AG20443 (cell line): ENCODE results near the gene TTC17.
"Not testable (repeated sequence)": the region's sequence is repeated elsewhere in the genome, so short reads cannot be mapped to it uniquely, and the experiment has no call there.

ENCODE experiments used
- DNase-seq: peaks from one replicate; pipeline ENCODE4 v3.0.0; 2012; ENCODE audit warnings: low spot score, mixed read lengths

The TTC17 gene

DNA sequence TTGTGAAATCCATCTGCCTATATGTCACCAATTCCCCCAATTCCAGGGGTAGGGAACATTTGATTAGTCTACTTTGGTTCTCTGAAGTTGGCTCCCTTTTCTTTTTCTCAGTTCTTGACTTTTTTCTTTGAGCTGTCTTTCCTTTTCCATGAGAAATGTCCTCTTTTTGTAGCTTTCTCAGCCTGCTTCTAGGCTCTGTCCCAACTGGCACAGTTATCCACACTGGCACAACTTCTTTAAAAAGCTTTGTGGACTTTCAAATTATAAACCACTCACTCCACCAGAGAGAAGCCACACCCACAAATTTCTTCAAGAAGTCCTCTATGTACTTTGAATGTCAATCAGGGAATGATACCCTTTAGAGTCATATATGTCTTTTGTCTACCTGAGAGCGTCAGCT lies 100.5 kb downstream of the TTC17 start:
- DNase-seq, result no peak

DNA sequence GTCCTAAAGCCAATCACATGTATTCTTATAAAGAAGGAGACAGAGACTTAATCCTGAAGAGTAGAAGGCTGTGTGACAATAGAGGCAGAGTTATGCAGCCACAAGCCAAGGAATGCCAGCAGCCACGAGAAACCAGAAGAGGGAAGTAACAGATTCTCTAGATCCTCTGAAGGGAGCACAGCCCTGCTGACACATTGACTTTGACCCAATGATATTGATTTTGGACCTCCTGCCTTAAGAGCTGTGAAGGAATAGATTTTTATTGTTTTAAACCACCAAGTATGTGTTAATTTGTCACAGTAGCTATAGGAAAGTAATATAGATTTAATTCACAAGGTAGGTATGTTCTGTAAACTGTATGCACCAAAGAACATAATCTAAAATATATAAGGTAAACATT lies 103.6 kb downstream of the TTC17 start:
- DNase-seq, result no peak

DNA sequence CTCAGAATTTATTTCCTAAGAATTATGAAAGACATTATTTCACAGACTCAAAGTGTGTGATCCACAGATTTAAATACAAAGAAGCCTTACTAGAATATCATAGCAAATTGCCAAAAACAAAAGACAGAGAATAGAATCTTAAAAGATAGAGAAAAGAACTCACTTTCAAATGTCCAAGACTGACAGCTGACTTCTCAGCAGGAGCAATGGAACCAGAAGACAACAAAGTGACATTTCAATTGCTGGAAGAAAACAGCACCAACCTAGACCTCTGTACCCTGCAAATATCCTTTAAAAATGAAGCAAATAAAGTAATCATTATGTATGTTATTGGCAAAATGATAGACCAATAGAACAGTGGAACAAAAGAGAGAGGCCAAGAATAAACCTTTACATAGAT lies 109.2 kb downstream of the TTC17 start:
- DNase-seq, result no peak

DNA sequence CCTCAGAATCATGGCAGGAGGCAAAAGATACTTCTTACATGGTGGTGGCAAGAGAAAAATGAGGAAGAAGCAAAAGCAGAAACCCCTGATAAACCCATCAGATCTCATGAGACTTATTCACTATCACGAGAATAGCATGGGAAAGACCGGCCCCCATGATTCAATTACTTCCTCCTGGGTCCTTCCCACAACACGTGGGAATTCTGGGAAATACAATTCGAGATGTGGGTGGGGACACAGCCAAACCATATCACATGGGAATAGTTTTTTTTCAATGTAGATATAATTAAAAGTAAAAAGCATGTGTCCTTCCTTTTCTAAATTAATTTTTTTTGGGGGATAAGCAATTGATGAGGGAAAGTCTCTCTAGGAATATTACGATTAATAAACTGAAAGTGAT lies 118.8 kb downstream of the TTC17 start:
- DNase-seq, result not testable (repeated sequence)

DNA sequence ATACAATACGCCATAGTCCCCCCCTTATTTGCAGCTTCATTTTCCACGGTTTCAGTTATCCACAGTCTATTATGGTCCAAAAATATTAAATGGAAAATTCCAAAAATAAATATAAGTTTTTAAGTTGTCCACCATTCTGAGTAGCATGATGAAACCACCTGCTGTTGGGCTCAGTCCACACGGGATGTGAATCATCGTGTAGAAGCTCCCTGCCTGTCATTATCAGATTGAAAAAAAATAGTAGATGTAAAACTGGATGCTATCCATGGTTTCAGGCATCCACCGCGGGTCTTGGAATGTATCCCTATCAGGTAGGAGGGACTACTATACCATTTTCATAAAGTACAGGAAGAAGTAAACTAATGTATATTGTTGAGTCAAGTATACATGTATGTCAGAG lies 127.4 kb downstream of the TTC17 start:
- no peak for DNase-seq

DNA sequence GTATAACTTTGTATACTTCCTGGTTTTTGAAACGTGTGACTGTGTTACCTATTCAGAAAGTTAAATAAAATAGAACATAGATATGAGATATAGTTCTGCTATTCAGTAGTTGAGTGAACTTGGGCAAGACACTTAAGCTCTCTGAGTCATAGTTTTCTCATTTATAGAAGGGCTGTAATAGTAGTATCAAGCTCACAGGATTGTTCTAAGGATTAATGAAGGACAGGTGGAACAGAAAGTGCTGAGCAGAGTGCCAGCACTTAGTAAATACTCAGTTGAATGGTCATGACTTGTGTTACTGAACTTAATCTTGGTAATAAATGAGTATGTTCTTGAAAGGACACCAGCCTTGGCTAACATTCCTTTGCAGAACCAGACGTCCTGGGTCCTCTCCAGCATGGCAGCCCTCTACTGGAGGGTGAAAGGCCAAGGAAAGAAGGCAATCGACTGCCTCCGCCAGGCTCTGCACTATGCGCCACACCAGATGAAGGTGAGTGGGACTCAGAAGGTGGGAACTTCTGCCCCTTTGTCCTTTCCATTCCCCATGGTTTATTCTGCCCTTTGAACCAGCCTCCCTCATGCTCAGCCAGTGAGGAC lies 131.2 kb downstream of the TTC17 start:
- DNase-seq, result no peak

DNA sequence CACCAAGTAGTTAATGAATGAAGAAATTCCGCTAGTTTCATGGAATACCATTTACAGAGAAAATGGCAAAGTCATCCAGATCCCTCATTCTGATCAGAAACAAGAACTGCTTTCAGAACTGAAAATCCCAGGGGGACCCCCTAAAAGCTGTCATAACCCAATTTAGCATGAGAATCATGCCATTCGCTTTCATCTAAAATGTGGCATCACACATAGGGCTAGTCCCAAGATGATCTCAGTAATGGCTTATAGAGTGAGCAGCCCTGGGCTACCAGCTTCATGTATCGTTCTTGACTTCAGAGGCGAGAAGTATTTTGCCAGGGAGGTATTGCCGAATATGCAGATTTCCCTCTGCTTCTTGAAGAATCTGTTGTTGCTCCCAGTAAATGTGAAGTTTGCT lies 134.0 kb downstream of the TTC17 start:
- DNase-seq, result no peak

DNA sequence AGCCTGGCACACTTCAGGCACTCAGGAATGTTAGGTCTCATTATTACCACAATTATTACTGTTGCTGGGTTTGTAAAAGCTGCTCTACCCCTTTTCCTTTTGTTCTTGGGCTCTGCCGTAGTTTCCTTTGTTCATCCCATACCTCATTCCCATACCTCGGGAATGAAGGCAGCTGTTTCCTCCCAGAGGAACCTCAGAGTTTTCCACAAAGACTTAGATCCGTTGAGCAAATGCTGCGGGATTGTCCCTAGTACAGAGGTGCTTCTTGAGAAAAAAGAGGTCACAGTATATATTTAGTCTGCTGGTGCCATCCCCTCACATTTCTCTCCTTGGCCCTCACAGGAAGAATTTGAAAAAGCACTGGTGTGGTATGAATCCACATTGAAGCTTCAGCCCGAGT lies 134.7 kb downstream of the TTC17 start:
- DNase-seq, result no peak

DNA sequence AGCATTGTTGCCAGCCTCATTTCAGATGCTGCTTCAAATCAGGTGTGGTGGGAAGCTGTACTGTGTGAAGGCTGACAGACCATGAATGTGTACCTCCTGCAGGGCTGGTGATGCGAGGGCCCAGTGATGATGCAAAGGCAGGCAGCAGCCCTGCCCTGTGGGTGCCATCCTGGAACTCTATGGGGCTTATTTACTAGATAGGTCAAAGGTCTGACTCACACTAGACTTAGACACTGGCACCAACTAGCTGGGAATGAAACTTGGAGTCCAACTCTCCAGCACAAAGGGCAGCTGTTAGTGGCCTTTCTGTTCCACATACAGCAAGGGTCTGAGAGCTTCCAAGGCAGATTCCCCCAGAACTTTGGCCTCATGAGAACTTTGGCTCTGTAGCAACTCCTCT lies 138.4 kb downstream of the TTC17 start:
- no peak for DNase-seq

DNA sequence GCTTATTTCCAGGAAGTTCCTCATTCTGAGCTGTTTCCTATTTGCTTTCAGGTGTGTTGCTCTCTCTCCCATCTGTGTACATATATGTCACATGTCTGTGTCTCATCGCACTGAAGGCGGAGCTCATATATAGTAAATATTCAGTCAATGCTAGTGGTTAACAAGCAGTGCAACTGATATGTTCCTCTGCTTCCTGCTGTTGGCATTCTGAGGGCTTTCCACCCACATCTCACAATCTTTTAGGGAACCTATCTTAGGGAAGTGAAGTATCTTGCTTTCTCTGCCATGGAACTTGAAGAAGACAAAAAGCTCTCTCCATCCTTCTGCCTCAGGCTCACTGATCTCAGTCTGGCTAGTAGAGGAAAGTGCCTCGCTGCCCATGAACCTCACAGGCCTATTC lies 139.8 kb downstream of the TTC17 start:
- no peak for DNase-seq

DNA sequence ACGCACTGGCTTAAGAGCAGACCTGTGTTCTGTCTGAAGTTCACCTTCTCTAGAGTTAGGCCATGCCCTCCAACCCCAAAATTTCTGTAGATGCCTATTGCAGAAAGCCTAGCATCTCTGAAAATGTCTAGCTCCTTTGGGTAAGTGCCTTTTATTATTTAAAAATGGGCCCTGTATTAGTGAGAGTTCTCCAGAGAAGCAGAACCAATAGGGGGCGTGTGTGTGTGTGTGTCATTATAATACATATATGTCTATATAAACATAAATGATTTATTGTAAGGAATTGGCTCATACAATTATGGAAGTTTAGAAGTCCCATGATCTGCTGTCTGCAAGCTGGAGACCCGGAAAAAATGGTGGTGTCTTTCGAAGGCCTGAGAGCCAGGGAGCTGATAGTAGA lies 144.7 kb downstream of the TTC17 start:
- DNase-seq, result no peak

DNA sequence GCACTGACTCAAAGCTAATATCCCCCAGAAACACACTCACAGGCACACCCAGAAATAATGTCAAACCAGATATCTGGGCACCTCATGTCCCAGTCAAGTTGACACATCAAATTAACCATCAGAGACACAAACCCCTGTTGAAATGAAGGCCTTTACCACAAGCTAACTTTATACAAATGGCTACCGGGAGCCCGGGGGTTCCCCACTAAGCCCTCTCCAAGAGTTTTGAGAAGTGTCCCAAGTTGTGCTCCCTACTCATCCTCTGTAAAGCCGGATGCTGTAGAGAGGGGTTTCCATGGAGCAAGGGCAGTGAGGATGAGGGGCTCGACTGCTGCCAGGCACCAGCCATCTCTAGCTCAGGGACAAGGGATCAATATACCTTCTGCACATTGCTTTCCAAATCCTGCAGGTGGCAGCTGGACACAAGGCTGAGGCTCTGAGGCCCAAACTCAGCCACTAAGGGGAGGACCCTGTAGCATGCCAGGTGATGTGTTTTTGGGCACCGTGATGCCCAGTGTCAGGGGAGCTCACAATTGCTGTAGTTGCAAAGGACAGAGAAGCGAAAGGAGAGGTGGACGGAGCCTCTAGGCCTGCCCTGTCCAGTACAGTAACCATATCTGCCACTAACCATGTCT lies 145.7 kb downstream of the TTC17 start:
- peak; percentile 53 for DNase-seq

DNA sequence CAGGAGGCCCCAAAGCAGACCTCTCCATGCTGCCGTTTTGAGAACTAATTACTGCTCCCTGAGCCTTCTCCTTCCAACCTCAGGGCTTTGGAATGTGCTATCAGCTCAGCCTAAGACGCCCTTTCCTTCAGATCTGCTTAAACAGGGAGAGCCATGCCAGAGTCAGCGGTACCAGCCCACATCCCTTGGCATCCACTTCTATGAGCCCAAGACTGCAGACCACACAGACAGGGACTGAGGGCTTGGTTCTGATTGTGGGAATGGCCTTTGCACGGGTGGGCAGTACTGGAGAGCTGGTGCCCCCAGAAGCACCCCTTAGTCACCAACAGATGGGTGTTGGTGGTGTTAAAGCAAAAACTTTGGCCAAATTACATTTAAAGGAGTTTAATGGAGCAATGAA lies 146.5 kb downstream of the TTC17 start:
- DNase-seq, result no peak

DNA sequence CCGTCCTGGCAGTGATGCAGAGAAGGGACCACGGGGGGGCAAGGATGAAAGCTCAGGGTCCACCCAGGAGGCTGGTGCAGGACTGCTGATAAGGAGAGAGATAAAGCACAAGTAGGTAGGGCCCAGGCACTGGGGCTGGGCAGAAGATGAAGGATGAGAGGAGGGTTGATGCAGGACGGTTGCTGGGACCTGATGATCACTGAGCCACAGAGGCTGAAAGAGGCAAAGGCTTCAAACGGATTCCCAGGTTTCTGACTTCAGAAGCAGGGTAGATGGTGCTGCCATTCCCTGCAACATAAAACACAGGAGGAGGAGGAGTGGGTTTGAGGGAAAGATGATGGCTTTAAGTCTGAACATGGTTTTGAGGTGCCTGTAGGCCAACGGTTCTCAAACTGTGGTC lies 148.5 kb downstream of the TTC17 start:
- no peak for DNase-seq

DNA sequence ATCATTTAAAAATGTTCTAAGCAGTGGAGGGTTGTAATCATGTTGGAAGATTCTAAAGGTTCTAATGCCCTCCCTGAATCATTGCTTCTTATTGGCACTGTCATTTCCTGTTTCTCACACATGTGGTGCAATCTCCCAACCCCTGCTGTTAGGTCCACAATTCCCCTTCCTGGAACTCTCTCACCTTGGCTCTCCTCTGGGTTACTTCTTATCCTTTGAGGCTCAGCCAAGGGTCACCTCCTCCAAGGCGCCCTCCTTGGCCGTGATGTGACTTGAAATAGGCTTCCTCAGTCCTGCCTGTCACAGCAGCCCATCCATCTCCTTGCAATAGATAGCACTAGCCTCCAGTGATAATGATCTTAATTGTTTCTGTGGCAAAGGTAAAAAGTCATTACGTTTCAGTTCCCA lies 149.8 kb downstream of the TTC17 start:
- peak; percentile 64 for DNase-seq

DNA sequence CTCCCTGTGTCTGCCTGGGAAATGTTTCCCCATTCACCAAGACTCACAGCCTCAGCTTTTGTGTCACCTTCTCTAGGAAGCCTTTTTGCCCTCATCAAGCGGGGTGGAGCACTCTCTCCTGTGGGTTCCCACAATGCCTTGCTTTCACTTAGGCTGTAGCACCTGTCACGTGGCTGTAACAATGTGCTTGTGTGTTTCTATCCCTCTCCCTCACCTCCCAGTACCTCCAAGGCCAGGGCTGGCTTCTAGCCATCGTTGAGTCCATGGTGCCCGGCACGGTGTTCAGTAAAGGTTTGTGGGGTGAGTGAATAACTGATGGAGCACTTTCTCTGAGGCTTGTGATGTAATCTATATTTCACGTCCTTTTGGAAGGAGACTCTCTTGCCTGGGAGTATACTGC lies 153.2 kb downstream of the TTC17 start:
- no peak for DNase-seq

DNA sequence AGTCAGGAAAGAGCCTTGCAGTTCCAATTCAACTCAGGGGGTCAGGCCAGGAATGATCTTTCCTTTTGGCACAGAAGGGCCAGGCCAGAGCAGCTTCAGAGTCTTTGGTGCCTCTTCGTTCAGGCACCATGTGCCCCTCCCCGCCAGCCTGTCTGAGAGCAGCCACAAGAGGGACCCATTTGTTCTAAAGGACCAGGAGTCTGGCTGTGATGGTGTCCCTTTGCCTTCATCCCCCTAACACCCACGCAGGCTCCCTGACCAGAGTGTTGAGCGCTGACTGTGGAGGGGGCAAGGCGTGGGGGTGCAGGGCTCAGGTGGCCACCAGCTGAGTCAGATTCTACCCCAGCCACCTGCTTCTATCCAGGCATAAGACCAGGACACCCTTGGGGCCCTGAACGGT lies 156.4 kb downstream of the TTC17 start:
- DNase-seq, result no peak

DNA sequence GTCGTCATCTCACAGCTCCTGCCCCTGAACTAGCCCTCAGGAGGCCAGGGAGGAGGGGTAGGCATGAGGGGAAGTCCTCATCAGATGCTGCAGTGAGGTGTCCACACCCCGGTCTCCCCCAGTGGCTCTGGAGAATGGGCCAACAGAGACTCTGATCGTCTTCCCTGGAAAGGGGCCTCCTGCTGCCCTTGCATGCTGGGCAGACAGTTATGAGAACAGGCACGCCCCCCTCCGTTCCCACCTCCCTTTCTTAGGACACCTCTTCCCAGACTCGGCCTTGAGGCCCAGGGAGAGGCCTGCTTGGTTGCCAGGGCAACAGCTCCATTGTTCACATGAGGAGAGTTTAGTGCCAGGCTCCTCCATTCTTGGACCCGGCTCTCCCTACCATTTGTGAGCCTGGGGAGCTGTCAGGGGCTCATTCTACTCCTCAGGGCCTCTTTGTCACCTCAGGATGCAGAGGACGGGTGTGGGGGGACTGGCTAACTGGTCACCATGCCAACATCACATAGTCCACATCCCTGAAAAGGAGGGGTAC lies 157.7 kb downstream of the TTC17 start:
- DNase-seq, result no peak

DNA sequence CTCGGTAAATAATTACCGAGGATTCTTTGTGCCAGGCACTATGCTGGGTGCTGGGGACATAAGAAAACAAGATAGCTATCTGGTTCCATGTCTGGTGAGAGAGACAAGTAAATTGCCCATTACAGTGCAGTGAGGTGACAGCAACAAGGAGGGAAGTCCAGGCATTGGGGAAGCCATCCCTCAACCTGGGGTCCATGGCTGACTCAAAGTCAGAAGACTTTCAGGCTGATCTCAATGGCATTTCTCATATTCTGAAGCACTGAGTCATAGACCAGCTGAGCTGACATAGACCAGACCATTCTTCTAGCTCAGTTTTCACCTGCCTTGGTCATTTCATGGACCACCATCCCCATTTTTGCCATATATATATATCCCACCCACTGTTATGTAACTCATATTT lies 158.8 kb downstream of the TTC17 start:
- no peak for DNase-seq

DNA sequence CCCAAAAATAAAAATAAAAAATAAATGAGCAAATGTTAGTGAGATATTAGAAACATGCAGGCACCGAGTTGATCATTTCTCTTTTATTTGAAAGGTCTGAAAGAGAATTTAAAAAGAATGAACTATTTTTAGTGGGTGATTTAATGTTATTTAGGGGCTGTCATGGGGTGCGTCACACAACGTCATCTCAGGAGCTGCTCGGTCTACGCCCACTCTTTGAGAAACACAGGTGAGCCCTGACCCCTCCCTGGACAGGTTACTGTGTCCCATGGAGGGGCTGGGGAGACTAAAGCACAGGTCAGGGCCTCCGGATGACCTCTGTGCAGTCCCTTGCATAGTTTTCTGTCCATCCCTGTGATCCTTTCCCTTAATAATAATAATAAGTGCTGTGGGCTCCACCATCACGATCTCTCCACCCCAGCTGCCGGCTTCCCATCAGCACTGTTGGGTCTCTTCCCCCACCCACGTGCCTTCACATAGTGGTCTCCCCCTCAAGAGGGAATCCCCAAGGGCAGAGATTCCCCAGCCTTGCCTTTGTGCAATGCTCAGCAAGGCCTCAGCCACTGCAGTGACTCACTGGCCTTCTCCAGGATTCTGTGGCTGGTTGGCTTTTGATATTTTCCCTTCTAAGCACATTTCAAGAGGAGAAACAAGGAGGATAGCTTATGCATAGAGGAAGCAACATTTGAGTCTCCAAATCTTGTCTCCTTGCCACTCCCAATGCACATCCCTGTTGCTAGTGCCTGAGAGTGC lies 159.9 kb downstream of the TTC17 start:
- DNase-seq, result peak; percentile 60

DNA sequence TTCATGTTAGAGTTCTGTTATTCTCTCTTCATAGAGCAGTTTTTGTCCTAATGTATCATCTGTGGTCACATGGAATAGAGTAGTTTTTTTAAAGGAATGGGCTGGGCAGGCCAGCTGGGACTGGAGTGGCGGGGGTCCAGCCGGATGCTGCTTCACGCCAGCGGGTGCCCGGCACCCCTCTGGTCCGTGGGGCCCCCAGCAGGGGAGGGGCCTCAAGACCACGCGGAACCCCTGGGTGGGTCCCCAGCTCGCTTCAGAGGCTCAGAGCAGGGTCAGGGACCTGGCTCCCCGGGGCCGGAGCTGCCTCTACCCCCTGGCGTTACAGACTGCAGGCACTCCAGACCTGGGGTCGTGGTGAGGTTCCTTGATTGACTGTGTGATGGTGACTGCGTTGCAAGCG lies 162.8 kb downstream of the TTC17 start:
- DNase-seq, result no peak

DNA sequence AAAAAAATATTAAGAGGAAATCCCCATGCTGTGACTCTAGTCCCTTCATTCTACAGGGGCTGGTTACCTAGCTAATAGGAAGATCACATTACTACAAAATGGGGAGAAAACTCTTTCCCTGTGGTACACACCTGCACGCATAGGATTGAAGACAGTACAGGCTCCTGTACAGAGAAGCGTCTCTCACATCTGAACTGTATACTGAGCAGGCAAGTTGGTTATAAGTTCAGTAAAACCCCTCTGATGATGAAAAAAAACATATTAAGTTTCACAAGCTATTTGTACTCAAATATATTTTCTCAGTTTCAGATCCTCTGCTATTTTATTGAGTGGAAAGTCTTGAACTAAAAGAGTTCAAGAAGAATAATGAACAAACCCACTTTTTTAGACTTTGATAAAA lies 164.9 kb downstream of the TTC17 start:
- no peak for DNase-seq

DNA sequence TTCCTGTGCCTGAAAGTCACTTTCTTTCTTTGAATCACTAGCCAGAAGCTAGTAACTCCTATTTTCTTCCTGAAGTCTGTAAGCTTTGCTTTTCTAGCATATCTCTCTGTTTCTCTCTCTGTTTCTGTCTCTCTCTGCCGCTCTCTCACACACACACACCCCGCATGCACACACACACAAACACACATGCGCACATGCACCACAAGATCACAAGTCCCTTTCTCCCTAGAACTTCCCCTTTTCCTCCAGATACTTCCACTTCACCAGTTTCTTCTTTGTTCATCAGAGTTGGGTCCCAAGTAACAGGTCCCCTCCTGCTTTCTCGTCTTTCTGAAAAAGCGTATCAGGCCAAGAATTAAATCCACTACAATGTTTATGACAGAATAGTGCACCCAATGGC lies 173.3 kb downstream of the TTC17 start:
- no peak for DNase-seq
